ENCODE results near the gene CGNL1.

Gene CGNL1

DNA sequence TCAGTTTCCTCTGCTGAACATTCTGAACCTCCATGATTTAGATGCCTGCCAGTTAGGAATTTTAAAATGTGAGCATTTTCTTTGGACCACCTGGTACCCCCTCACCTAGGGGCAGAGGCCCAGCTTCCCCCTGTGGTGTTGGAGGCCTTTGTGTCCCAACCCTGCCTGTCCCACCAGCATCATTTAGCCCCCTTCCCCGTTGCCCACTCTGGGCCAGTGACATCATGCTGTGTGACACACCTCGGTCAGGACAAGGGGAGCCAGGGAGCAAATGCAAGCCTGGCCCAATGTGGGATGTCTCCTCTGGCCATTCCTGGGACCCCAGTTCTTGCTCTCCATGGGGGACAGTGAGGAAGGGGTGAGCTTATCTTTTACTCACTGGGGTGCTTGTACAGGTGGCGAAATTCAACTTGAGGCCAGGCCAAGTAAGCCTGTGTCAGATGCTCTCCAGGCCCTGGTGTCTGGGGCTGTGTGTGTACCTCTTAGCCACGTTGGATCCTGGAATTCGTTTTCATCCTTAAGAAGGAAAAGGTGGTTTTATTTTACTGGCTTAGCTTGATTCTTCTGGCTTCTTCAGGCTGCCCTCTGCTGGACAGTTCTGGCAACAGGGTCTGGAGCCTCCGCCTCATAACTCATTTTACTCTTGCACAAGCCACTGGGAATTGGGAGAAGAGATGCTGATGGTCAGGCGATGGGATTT, 165.7 kb downstream of the CGNL1 start:
- in situ Hi-C loops (cut with HindIII; ENCODE audit: low pct_ligation_motif_present, low sequenced_read_pairs), result no loop called here
- H3K27ac ChIP-seq, result no peak overlapping the region
- no peak overlapping the region for H3K4me3 ChIP-seq (ENCODE audit: low read depth, low read length)
- no peaks in the 10 kb centered on the region for H3K36me3 ChIP-seq (replicated peaks)
- no peaks in the 10 kb centered on the region for H3K27me3 ChIP-seq (replicated peaks)
- DNase-seq, result peak; percentile 80
- TF ChIP-seq, protein P1, sequence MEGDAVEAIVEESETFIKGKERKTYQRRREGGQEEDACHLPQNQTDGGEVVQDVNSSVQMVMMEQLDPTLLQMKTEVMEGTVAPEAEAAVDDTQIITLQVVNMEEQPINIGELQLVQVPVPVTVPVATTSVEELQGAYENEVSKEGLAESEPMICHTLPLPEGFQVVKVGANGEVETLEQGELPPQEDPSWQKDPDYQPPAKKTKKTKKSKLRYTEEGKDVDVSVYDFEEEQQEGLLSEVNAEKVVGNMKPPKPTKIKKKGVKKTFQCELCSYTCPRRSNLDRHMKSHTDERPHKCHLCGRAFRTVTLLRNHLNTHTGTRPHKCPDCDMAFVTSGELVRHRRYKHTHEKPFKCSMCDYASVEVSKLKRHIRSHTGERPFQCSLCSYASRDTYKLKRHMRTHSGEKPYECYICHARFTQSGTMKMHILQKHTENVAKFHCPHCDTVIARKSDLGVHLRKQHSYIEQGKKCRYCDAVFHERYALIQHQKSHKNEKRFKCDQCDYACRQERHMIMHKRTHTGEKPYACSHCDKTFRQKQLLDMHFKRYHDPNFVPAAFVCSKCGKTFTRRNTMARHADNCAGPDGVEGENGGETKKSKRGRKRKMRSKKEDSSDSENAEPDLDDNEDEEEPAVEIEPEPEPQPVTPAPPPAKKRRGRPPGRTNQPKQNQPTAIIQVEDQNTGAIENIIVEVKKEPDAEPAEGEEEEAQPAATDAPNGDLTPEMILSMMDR (IDR thresholded peaks at IDR 0.05; ENCODE audit: low read depth, low read length, missing control alignments), result peak; percentile 94

DNA sequence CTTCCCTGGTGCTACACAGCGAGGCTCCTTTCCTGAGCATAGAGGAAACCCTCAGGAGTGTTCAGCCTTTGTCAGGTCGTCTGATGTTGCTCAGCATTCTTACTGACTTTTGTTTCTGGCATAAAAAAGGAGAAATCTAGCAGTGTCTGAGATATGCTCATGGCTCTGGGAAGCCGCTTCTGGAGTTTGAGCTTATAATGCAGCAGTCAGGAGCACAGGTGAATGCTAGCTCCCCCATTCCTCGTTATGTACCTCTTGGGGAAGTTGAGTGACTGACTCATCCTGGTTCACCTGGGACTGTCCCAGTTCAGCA, 166.2 kb downstream of the CGNL1 start:
- in situ Hi-C loops (cut with HindIII; ENCODE audit: low pct_ligation_motif_present, low sequenced_read_pairs), result no loop called here
- H3K36me3 ChIP-seq (replicated peaks), result no peaks in the 10 kb centered on the region
- H3K27ac ChIP-seq, result no peak overlapping the region
- H3K4me3 ChIP-seq (ENCODE audit: low read depth, low read length), result no peak overlapping the region
- no peaks in the 10 kb centered on the region for H3K27me3 ChIP-seq (replicated peaks)
- TF ChIP-seq, protein P1 (IDR thresholded peaks at IDR 0.05; ENCODE audit: low read depth, low read length, missing control alignments), result no peak
- no peak for DNase-seq

DNA sequence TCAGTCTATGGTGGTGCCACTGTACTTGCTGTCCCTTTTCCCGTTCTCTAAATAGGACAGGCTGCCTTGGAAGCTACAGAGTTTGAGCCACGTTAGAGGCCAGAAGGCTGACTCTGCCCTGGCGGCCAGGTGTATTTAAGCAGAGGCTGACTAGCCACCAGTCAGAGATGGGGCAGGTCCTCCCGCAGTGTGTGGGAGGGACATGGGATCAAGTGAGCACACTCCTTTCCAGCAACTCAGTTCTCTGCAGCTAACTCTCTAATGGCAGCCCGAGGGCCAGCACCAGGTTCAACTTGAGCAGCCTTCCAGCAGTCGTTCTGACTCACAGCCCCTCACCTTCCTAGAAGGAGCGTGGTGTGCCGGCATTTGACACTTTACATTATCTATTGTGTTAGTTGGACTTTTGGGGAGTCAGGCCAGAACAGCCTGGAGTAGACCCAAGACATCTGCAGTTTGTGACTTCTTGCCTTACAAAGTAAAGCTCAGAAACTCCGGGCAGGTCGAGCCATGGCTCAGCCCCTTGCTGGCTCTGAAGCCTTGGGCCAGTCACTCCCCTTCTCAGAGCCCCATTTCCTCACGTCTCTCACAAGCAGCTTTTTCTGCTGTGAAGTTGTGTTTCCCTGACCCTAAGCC, 168.7 kb downstream of the CGNL1 start:
- no peak overlapping the region for H3K4me3 ChIP-seq (ENCODE audit: low read depth, low read length)
- H3K36me3 ChIP-seq (replicated peaks), result no peaks in the 10 kb centered on the region
- H3K27ac ChIP-seq, result no peak overlapping the region
- TF ChIP-seq, protein P1 (IDR thresholded peaks at IDR 0.05; ENCODE audit: low read depth, low read length, missing control alignments), result no peak
- no peaks in the 10 kb centered on the region for H3K27me3 ChIP-seq (replicated peaks)
- in situ Hi-C loops (cut with HindIII; ENCODE audit: low pct_ligation_motif_present, low sequenced_read_pairs), result no loop called here
- DNase-seq, result no peak

DNA sequence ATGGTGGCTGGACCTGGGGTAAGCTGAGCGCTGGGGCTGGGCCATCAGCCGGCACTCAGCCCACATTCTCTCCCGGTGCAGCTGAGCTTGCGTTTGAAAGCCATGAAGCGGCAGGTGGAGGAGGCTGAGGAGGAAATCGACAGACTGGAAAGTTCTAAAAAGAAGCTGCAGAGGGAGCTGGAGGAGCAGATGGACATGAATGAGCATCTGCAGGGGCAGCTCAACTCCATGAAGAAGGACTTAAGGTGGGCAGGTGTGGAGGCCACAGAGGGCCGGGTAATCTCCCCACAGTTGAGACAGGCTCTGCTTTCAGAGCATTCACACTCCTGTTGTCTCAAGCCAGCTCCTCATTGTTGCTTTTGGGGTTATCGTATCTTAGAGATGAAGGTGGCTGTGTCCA, 169.7 kb downstream of the CGNL1 start:
- no peak for DNase-seq
- in situ Hi-C loops (cut with HindIII; ENCODE audit: low pct_ligation_motif_present, low sequenced_read_pairs), result no loop called here
- no peaks in the 10 kb centered on the region for H3K36me3 ChIP-seq (replicated peaks)
- TF ChIP-seq, protein P1 (IDR thresholded peaks at IDR 0.05; ENCODE audit: low read depth, low read length, missing control alignments), result peak; percentile 24
- no peaks in the 10 kb centered on the region for H3K27me3 ChIP-seq (replicated peaks)
- no peak overlapping the region for H3K27ac ChIP-seq
- no peak overlapping the region for H3K4me3 ChIP-seq (ENCODE audit: low read depth, low read length)

DNA sequence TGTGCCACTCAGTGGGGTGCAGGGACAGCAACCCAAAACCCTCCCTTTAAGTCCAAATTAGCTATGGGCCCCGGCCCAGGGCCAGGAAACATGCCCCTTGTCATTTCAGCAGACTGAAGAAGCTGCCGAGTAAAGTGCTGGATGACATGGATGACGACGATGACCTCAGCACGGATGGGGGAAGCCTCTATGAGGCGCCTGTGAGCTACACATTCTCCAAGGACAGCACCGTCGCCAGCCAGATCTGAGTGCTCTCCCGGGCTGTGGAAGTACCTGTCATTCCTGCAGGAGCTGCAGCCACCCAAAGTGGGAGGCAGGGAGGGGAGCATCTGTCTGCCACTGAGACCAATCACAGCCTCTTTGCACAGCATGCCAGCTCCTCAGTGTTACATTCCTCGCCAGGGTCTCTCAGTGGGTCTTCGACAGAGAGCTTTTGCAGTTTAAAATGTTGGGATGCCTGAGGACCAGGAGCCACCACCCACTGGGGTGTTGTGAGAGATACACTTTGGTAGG, 171.0 kb downstream of the CGNL1 start:
- Histone ChIP-seq H3K36me3 (replicated peaks) (no peaks in the 10 kb centered on the region), H3K27ac (no peak overlapping the region), H3K27me3 (replicated peaks) (no peaks in the 10 kb centered on the region), H3K4me3 (ENCODE audit: low read depth, low read length) (no peak overlapping the region)
- DNase-seq, result no peak
- in situ Hi-C loops (cut with HindIII; ENCODE audit: low pct_ligation_motif_present, low sequenced_read_pairs), result no loop called here
- TF ChIP-seq, protein P1 (IDR thresholded peaks at IDR 0.05; ENCODE audit: low read depth, low read length, missing control alignments), result no peak

All from brain microvascular endothelial cell (primary cell).